ENCODE measurements around the gene EPHA3.

- TF ChIP-seq CTCF (conservative IDR thresholded peaks at IDR 0.05; ENCODE audit: low read length) (no peak), EZH2phosphoT487 (IDR thresholded peaks at IDR 0.05; ENCODE audit: borderline replicate concordance) (no peak)
Observed at GRCh38 chr3:89276116-89276515, 168.7 kb downstream of the EPHA3 start.
